Mesendoderm (in vitro differentiated cells): ENCODE measurements around the gene CYGB.
"Not testable (repeated sequence)": the region's sequence is repeated elsewhere in the genome, so short reads cannot be mapped to it uniquely, and the experiment has no call there.

Experiments used
- DNase-seq: peaks from one replicate; pipeline ENCODE4 v3.0.0; 2013
- H2AK5ac ChIP-seq: 2 replicates; pipeline ENCODE4 v1.6.1; 2013; ENCODE audit warnings: low read length, inconsistent platforms
- H2BK120ac ChIP-seq: 2 replicates; pipeline ENCODE4 v1.6.1; 2013; ENCODE audit warnings: low read depth, mild to moderate bottlenecking, low read length, moderate library complexity, mixed read lengths
- H2BK15ac ChIP-seq: replicated peaks from 2 replicates; pipeline ENCODE4 v1.6.1; 2013; ENCODE audit warnings: low read depth, mild to moderate bottlenecking, moderate library complexity
- H2BK5ac ChIP-seq: 2 replicates; pipeline ENCODE4 v1.6.1; 2013; ENCODE audit warnings: low read length, inconsistent platforms
- H3K18ac ChIP-seq: 2 replicates; pipeline ENCODE4 v1.6.1; 2013; ENCODE audit warnings: mild to moderate bottlenecking, low read length, mixed read lengths
- H3K23ac ChIP-seq: one replicate; pipeline ENCODE4 v1.6.1; 2013; ENCODE audit warnings: low read length
- H3K27ac ChIP-seq: 2 replicates; pipeline ENCODE4 v1.5.1; 2013; ENCODE audit warnings: low read depth, mild to moderate bottlenecking, inconsistent platforms, low read length, moderate library complexity
- H3K27me3 ChIP-seq: 2 replicates; pipeline ENCODE4 v1.6.1; 2013; ENCODE audit warnings: low read length, control low read depth, mild to moderate bottlenecking, inconsistent platforms; ENCODE audit not compliant: insufficient read depth, poor library complexity
- H3K36me3 ChIP-seq: 2 replicates; pipeline ENCODE4 v1.6.1; 2013; ENCODE audit warnings: low read length, inconsistent platforms; ENCODE audit not compliant: control insufficient read depth, insufficient read depth
- H3K4ac ChIP-seq: one replicate; pipeline ENCODE4 v1.6.1; 2013; ENCODE audit warnings: low read depth, mild to moderate bottlenecking, low read length, moderate library complexity
- H3K4me1 ChIP-seq: 2 replicates; pipeline ENCODE4 v1.6.1; 2013; ENCODE audit warnings: low read depth, low read length, inconsistent platforms; ENCODE audit not compliant: control insufficient read depth
- H3K4me2 ChIP-seq: 2 replicates; pipeline ENCODE4 v1.6.1; 2013; ENCODE audit warnings: low read length
- H3K4me3 ChIP-seq: 2 replicates; pipeline ENCODE4 v1.5.1; 2013; ENCODE audit warnings: mild to moderate bottlenecking, low read length
- H3K56ac ChIP-seq: one replicate; pipeline ENCODE4 v1.6.1; 2013; ENCODE audit warnings: low read length
- H3K79me1 ChIP-seq: 2 replicates; pipeline ENCODE4 v1.6.1; 2013; ENCODE audit warnings: low read length, inconsistent platforms
- H3K79me2 ChIP-seq: 2 replicates; pipeline ENCODE4 v1.6.1; 2013; ENCODE audit warnings: mild to moderate bottlenecking, low read length; ENCODE audit not compliant: control insufficient read depth, insufficient read depth
- H3K9ac ChIP-seq: 2 replicates; pipeline ENCODE4 v1.6.1; 2013; ENCODE audit warnings: low read length, inconsistent platforms
- H4K5ac ChIP-seq: one replicate; pipeline ENCODE4 v1.6.1; 2013; ENCODE audit warnings: low read length
- H4K8ac ChIP-seq: one replicate; pipeline ENCODE4 v1.6.1; 2013; ENCODE audit warnings: low read depth, mild to moderate bottlenecking, control low read depth, low read length, moderate library complexity
- WGBS: extraction: QIAGEN DNeasy Blood & Tissue Kit; methylation state at CpG from one replicate; pipeline ENCODE4 v1.1.7; 2013; ENCODE audit warnings: low lambda C conversion rate, missing lambda C conversion rate; ENCODE audit not compliant: insufficient coverage; ENCODE audit errors: extremely low coverage; 5-methylcytosine and 5-hydroxymethylcytosine counted together

The CYGB gene

GRCh38 chr17:76508472-76509063 is 28.9 kb downstream of the CYGB start:
- DNase-seq, H3K4me3 ChIP-seq, H3K4me2 ChIP-seq, H3K36me3 ChIP-seq, H2BK15ac ChIP-seq, H3K4ac ChIP-seq, H4K8ac ChIP-seq, H2BK120ac ChIP-seq, H4K5ac ChIP-seq, H3K27ac ChIP-seq, H3K79me1 ChIP-seq, H2AK5ac ChIP-seq, H3K56ac ChIP-seq, H3K79me2 ChIP-seq, H3K27me3 ChIP-seq, H3K18ac ChIP-seq, H3K23ac ChIP-seq, H3K9ac ChIP-seq, H3K4me1 ChIP-seq, H2BK5ac ChIP-seq: not testable (repeated sequence)
- WGBS: no CpG with 5 or more reads among the region's 14 CpGs

GRCh38 chr17:76506408-76507345 is 30.8 kb downstream of the CYGB start:
- Histone ChIP-seq H2AK5ac (no peak overlapping the region), H3K9ac (no peak overlapping the region), H3K79me2 (no peaks in the 10 kb centered on the region), H2BK5ac (no peak overlapping the region), H2BK15ac (no peak overlapping the region), H3K4me1 (peaks cover 2% of the 10 kb centered on the region), H3K18ac (no peak overlapping the region), H2BK120ac (no peak overlapping the region), H3K4me2 (no peak overlapping the region), H3K27me3 (no peaks in the 10 kb centered on the region), H3K23ac (no peak overlapping the region), H3K27ac (no peak overlapping the region), H4K5ac (no peak overlapping the region), H3K36me3 (no peaks in the 10 kb centered on the region), H4K8ac (no peak overlapping the region), H3K4me3 (no peak overlapping the region), H3K56ac (no peak overlapping the region), H3K4ac (no peak overlapping the region), H3K79me1 (no peaks in the 10 kb centered on the region)
- DNase-seq: peak; percentile 76
- no CpG with 5 or more reads among the region's 24 CpGs for WGBS

- Histone ChIP-seq H4K5ac (no peak overlapping the region), H4K8ac (no peak overlapping the region), H2BK5ac (no peak overlapping the region), H3K9ac (no peak overlapping the region), H3K27me3 (no peaks in the 10 kb centered on the region), H3K4me3 (no peak overlapping the region), H3K27ac (no peak overlapping the region), H3K4me1 (peaks cover 15% of the 10 kb centered on the region), H2BK15ac (no peak overlapping the region), H3K4me2 (no peak overlapping the region), H3K56ac (no peak overlapping the region), H3K23ac (no peak overlapping the region), H3K79me1 (peaks cover 5% of the 10 kb centered on the region), H3K79me2 (peaks cover 2% of the 10 kb centered on the region), H3K36me3 (no peaks in the 10 kb centered on the region), H3K4ac (no peak overlapping the region), H3K18ac (no peak overlapping the region), H2AK5ac (no peak overlapping the region), H2BK120ac (no peak overlapping the region)
- DNase-seq: peak; percentile 52
- no CpG with 5 or more reads among the region's 7 CpGs for WGBS
These were observed 33.4 kb downstream of the CYGB start for GRCh38 chr17:76504117-76504516.

- H2AK5ac ChIP-seq: no peak overlapping the region
- H3K36me3 ChIP-seq: no peaks in the 10 kb centered on the region
- H3K23ac ChIP-seq: no peak overlapping the region
- H4K5ac ChIP-seq: no peak overlapping the region
- H3K27ac ChIP-seq: no peak overlapping the region
- H3K4me2 ChIP-seq: no peak overlapping the region
- H3K56ac ChIP-seq: peak overlapping the region; percentile 83
- H3K27me3 ChIP-seq: no peaks in the 10 kb centered on the region
- no peak for DNase-seq
- no peak overlapping the region for H2BK5ac ChIP-seq
- H3K4ac ChIP-seq: no peak overlapping the region
- H2BK15ac ChIP-seq: no peak overlapping the region
- H3K79me1 ChIP-seq: peaks cover 7% of the 10 kb centered on the region
- no peak overlapping the region for H2BK120ac ChIP-seq
- no peak overlapping the region for H3K4me3 ChIP-seq
- peaks cover 2% of the 10 kb centered on the region for H3K79me2 ChIP-seq
- WGBS: no CpG with 5 or more reads among the region's 8 CpGs
- H3K9ac ChIP-seq: no peak overlapping the region
- H3K4me1 ChIP-seq: peaks cover 19% of the 10 kb centered on the region
- H4K8ac ChIP-seq: no peak overlapping the region
- H3K18ac ChIP-seq: no peak overlapping the region
These were observed 34.9 kb downstream of the CYGB start for GRCh38 chr17:76502341-76503211.

- WGBS: no CpG with 5 or more reads among the region's 11 CpGs
These were observed 35.6 kb downstream of the CYGB start for GRCh38 chr17:76501827-76502307.

More at GRCh38 chr17:76501827-76502307, 35.6 kb downstream of the CYGB start:
- peak overlapping the region; percentile 83 for H3K56ac ChIP-seq
- no peak overlapping the region for H4K8ac ChIP-seq
- peak overlapping the region; percentile 15 for H3K4me2 ChIP-seq
- peaks cover 2% of the 10 kb centered on the region for H3K79me2 ChIP-seq
- peaks cover 7% of the 10 kb centered on the region for H3K79me1 ChIP-seq
- DNase-seq: peak; percentile 33
- no peak overlapping the region for H4K5ac ChIP-seq
- H2AK5ac ChIP-seq: peak overlapping the region; percentile 67
- H2BK5ac ChIP-seq: no peak overlapping the region
- no peak overlapping the region for H3K4ac ChIP-seq
- H3K27me3 ChIP-seq: no peaks in the 10 kb centered on the region
- no peak overlapping the region for H3K18ac ChIP-seq
- peak overlapping the region; percentile 62 for H3K9ac ChIP-seq
- H2BK15ac ChIP-seq: no peak overlapping the region
- H3K4me1 ChIP-seq: peaks cover 19% of the 10 kb centered on the region
- no peak overlapping the region for H2BK120ac ChIP-seq
- no peaks in the 10 kb centered on the region for H3K36me3 ChIP-seq
- no peak overlapping the region for H3K27ac ChIP-seq
- no peak overlapping the region for H3K4me3 ChIP-seq
- peak overlapping the region; percentile 98 for H3K23ac ChIP-seq
